ENCODE measurements around the gene PRKCA.

- no peak for TF ChIP-seq CTCF (IDR thresholded peaks at IDR 0.05)
- TF ChIP-seq POLR2A (IDR thresholded peaks at IDR 0.05) = no peak
Measured at GRCh38 chr17:66351033-66351432, 48.6 kb downstream of the PRKCA start.
